GM19099 (cell line): ENCODE measurements around the gene CD99L2.

Source experiments
- POLR2A ChIP-seq: IDR thresholded peaks from 3 replicates; pipeline ENCODE4 v1.6.1; 2011; ENCODE audit warnings: low read depth; ENCODE audit not compliant: insufficient read length; ENCODE audit errors: extremely low read depth

The CD99L2 gene

DNA sequence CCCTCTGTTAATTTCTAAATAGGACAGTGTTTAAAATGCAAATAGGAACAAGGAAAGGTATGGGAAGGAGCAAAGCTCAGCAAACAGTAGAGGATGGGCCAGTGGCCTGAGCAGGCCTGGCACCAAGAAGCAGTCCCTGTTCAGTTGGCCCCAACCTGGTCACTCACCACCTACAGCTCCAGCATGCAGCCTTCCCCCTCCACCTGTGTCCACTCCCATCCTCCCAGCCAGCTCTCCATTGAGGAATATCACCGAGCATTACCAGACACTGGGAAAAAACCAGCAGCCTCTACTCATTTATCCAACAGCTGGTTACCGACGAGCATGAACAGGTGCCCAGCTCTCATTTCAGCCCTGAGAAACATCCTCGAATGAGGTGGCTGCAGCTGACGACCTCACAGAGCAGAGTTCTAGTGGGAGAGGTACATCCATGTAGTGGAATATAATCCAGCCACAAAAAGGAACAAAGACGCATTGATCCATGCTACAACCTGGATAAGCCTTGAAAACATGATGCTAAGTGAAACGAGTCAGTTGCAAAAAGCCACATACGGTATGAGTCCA, 25.6 kb downstream of the CD99L2 start:
- no peak for TF ChIP-seq POLR2A

DNA sequence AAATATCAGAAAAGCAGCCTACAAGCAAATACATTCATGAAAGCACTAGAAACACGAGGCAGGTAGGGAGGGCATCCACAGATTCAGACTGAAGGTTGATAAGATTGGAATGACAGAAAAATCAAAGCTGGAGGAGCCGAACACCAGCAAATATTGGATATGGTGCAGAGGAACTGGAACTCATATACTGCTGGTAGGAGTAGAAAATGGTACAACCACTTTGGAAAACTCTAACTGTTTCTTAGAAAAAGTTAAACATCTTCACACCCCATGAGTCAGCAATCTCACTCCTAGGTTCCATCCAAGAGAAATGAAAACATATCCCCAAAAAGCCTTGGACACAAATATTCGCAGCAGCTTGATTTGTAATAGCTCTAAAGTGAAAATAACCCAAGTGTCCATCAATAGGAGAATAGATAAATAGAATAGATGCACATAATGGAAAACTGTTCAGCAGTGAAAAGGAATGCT, 27.1 kb downstream of the CD99L2 start:
- TF ChIP-seq POLR2A = no peak

- no peak for TF ChIP-seq POLR2A
Measured at GRCh38 chrX:150870487-150871340, 27.8 kb downstream of the CD99L2 start.

GRCh38 chrX:150870029-150870428, 28.4 kb downstream of the CD99L2 start:
- TF ChIP-seq POLR2A = no peak

DNA sequence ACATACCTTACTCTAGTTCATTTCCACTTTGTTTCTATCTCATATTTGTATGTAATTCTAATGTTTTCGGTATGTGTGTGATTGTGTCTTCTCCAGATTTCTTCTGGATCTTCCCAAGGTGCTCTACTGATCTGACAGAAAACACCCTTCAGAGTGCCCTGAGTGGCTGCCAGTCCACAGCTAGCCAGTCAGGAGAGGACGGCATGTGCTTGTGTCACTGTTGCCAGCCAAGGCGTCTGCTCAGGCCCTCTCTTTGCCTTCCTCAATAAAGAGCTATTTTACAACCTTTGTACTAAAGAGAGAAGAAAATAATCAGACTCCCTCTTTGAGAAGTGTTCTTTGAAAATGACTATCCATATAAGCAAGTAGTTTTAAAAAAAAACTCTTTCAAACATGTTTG, 29.0 kb downstream of the CD99L2 start:
- no peak for TF ChIP-seq POLR2A

DNA sequence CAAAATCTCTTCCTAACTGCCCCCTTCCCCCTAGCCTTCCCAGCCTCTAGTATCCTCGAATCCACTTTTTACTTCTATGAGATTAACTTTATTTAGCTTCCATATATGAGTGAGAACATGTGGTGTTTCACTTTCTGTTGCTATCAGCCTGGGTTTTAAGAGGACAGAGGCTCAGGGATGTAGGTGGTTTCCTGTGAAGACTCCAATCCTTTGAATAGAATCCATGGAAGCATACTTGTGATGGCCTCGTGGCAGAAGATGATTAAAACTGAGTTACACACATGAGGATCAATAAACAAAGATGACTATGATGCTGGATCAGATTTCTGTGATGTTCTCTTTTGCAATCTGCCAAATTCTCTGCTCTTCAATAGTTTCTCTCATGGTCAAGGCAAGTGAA, 29.8 kb downstream of the CD99L2 start:
- TF ChIP-seq POLR2A = no peak

- TF ChIP-seq POLR2A = no peak
Measured at GRCh38 chrX:150864127-150864526, 34.3 kb downstream of the CD99L2 start.

DNA sequence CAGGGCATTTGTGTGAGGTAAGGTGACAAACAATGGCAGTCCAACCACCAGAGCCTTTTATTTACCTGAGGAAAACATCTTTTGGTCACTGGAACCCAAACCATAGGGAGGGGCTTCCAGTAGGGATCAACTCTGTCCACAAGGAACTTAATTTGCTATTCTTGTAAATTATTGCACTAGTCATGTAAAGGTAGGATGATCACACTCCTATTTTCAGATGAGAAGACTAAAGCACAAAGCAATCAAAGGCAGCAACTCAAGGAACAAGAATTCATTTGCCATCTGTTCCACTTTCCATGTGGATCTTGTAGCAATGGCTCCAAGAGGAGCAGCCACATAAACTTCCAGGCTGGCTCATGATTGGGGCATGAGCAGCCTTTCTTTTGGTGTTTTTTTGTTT, 35.3 kb downstream of the CD99L2 start:
- TF ChIP-seq POLR2A = no peak

DNA sequence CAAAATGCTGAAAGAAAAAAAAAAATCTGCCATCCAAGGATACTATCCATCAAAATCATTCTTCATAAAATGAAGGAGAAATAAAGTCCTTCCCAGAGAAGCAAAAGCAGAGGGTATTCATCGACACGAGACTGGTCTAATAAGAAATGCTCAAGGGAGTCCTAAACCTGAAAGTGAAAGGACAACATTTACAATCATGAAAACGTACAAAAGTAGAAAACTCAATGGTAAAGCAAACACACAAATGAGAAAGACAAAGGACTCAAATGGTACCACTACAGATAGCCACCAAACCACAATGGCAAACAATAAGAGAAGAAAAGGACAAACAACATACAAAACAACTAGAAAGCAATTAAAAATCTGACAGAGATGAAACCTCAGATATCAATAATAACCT, 41.0 kb downstream of the CD99L2 start:
- TF ChIP-seq POLR2A = no peak

DNA sequence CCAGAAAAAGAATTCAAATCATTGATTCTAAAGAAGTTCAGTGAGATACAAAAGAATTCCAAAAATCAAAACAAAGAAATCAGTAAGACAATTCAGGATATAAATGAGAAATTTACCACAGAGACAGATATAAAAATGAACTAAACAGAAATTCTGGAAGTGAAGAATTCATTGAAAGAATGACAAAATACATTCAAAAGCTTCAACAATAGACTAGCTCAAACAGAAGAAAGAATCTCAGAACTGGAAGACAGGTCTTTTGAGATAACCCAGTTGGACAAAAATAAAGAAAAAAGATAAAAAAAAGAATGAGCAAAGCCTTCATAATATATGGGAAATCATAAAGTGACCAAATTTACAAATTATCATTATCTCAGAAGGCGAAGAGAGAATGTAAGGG, 41.7 kb downstream of the CD99L2 start:
- TF ChIP-seq POLR2A = no peak

DNA sequence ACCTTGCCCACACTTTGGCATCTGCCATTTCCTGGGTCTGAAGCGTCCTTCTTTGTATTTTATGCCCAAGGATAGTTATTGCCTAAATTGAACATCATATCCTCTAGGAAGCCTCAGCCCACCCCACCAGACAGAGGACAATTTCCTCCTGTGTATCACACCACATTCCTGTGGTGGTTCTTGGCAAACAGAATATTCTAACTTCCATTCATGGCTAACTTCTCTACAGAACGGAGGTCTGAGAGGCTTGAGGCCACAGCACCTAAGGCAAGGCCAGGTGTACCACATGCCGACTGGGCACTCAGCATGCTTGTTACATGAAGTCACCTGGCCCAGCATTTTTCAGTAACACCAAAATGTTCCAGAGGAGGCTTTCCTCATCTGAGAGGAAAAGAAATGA, 42.4 kb downstream of the CD99L2 start:
- no peak for TF ChIP-seq POLR2A

- TF ChIP-seq POLR2A = no peak
Measured at GRCh38 chrX:150854856-150855255, 43.6 kb downstream of the CD99L2 start.

DNA sequence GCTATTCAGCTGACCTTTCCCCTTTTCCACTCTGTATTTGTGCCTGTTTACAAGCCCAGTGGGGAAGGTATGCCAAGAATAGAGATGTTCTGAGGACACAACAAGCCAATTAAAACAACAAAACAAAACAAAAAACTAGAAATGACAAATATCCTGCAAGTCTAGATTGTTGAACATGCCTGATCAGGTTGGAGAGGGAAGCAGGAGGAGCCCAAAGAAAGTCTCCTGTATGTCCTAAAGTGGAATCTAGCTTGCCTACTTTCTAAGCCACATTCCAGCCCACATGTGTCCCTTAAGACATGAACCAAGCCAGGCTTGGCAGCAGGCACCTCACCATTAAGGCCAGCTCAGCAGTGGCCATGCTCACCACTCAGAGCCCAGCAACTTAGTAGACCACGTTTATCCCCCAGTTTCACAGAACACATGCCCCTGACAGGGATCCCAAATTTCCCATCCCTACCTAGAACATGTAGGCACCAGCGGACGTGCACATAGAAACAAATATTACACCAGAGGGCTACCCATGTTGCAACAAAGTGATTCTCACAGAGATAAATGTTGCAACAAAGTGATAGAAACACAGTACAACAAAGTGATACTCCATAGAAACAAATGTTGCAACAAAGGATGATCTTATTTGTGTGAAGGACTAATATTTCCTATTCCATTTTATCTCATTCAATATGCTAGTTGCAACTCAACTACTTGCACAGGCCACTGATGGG, 48.3 kb downstream of the CD99L2 start:
- TF ChIP-seq POLR2A = no peak

- no peak for TF ChIP-seq POLR2A
Measured at GRCh38 chrX:150849486-150849885, 49.0 kb downstream of the CD99L2 start.

DNA sequence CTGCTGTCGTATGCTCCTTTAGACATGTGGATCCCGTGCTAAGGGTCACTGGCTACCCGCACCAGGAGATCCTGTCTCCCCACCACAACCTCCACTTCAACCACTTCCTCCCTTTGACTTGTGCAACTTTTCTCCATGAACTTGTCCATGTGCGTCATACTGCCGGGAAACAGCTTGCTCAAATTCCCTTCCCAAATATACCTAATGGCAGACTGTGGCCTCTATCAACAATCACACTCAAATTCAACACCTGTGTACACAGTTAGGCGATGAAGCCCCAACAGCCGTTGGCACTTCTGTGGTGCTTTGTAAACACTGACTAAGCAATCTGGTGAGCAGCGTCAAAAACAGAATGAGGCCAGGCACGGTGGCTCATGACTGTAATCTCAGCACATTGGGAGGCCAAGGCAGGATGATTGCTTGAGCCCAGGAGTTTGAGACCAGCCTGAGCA, 49.5 kb downstream of the CD99L2 start:
- TF ChIP-seq POLR2A = no peak

- TF ChIP-seq POLR2A = no peak
Measured at GRCh38 chrX:150847088-150847487, 51.4 kb downstream of the CD99L2 start.
